HG02852 (cell line): ENCODE results near the gene LRBA.

Experiments
- ATAC-seq: cut with Tn5 transposase; IDR thresholded peaks from one replicate; pipeline ENCODE4 v1.9.1; 2021; ENCODE audit warnings: mild to moderate bottlenecking, moderate library complexity; ENCODE audit not compliant: unreplicated experiment

The LRBA gene

GRCh38 chr4:150305995-150306394 is 709.1 kb downstream of the LRBA start:
- ATAC-seq: no peak

- ATAC-seq: no peak
These were observed 712.5 kb downstream of the LRBA start for GRCh38 chr4:150302553-150302952.

GRCh38 chr4:150299816-150300215 is 715.3 kb downstream of the LRBA start:
- no peak for ATAC-seq

GRCh38 chr4:150297861-150298474 is 717.1 kb downstream of the LRBA start:
- ATAC-seq: no peak

GRCh38 chr4:150289881-150290280 is 725.2 kb downstream of the LRBA start:
- no peak for ATAC-seq

- no peak for ATAC-seq
These were observed 725.9 kb downstream of the LRBA start for GRCh38 chr4:150289198-150289597.

- no peak for ATAC-seq
These were observed 728.4 kb downstream of the LRBA start for GRCh38 chr4:150286656-150287055.

- ATAC-seq: no peak
These were observed 731.4 kb downstream of the LRBA start for GRCh38 chr4:150283689-150284088.

GRCh38 chr4:150280975-150281374 is 734.1 kb downstream of the LRBA start:
- ATAC-seq: no peak

GRCh38 chr4:150280081-150280895 is 734.8 kb downstream of the LRBA start:
- no peak for ATAC-seq

GRCh38 chr4:150278206-150278605 is 736.9 kb downstream of the LRBA start:
- no peak for ATAC-seq

GRCh38 chr4:150268444-150268843 is 746.6 kb downstream of the LRBA start:
- no peak for ATAC-seq

- ATAC-seq: no peak
These were observed 749.3 kb downstream of the LRBA start for GRCh38 chr4:150265806-150266205.

GRCh38 chr4:150264595-150265161 is 750.4 kb downstream of the LRBA start:
- no peak for ATAC-seq

- no peak for ATAC-seq
These were observed 752.5 kb downstream of the LRBA start for GRCh38 chr4:150262611-150263010.

- ATAC-seq: no peak
These were observed 753.5 kb downstream of the LRBA start for GRCh38 chr4:150261571-150261970.

- no peak for ATAC-seq
These were observed 755.1 kb downstream of the LRBA start for GRCh38 chr4:150259861-150260567.

GRCh38 chr4:150258569-150258968 is 756.5 kb downstream of the LRBA start:
- ATAC-seq: no peak

- ATAC-seq: no peak
These were observed 758.0 kb downstream of the LRBA start for GRCh38 chr4:150256841-150257730.

- ATAC-seq: no peak
These were observed 758.9 kb downstream of the LRBA start for GRCh38 chr4:150256225-150256620.
